BLaER1 treated with 17β-estradiol and CSF1 and Interleukin-3, amounts not matched to agents 10 nM and 100 nM (cell line): Measurements from ENCODE around the gene COL5A1.

Experiments used
- H3K27ac ChIP-seq, 11 experiments: shearing (Covaris generic); formaldehyde crosslinking; 2 replicates each; pipeline ENCODE4 v1.8.1; 2022
- H3K27me3 ChIP-seq, 11 experiments: shearing (Covaris generic); formaldehyde crosslinking; 2 replicates each; pipeline ENCODE4 v1.8.1; 2022
- H3K36me3 ChIP-seq, 11 experiments: shearing (Covaris generic); formaldehyde crosslinking; 2 replicates each; pipeline ENCODE4 v1.8.1; 2022
- H3K4me1 ChIP-seq, 10 experiments: shearing (Covaris generic); formaldehyde crosslinking; 2 replicates each; pipeline ENCODE4 v1.8.1; 2022
- H3K4me2 ChIP-seq, 11 experiments: shearing (Covaris generic); formaldehyde crosslinking; 2 replicates each; pipeline ENCODE4 v1.8.1; 2022
- H3K4me3 ChIP-seq, 10 experiments: shearing (Covaris generic); formaldehyde crosslinking; 2 replicates each; pipeline ENCODE4 v1.8.1; 2022
- H3K9ac ChIP-seq, 11 experiments: shearing (Covaris generic); formaldehyde crosslinking; 2 replicates each; pipeline ENCODE4 v1.8.1; 2022
- H3K9me3 ChIP-seq, 11 experiments: shearing (Covaris generic); formaldehyde crosslinking; replicated peaks in 1 of 11; 2 replicates each; pipeline ENCODE4 v1.8.1; 2022
- H4K20me1 ChIP-seq, 11 experiments: shearing (Covaris generic); formaldehyde crosslinking; 2 replicates each; pipeline ENCODE4 v1.8.1; 2022
- Cebpa-rat ChIP-seq, 11 experiments: shearing (Covaris generic); IDR thresholded peaks; 2 replicates each; pipeline ENCODE4 v1.8.1; 2022

The COL5A1 gene

GRCh38 chr9:134870746-134871662 lies 229.4 kb downstream of the COL5A1 start:
- no peaks in the 10 kb centered on the region for H3K36me3 ChIP-seq
- TF ChIP-seq Cebpa-rat (IDR thresholded peaks at IDR 0.05), result no peak
- H3K9me3 ChIP-seq, result peaks cover 10 to 38% (median 23%) of the 10 kb centered on the region in 11 experiments; a peak in 21 of 22 replicates
- no peak overlapping the region for H3K9ac ChIP-seq
- H3K4me1 ChIP-seq, result peaks cover 10 to 41% (median 25%) of the 10 kb centered on the region in 10 experiments
- no peaks in the 10 kb centered on the region for H4K20me1 ChIP-seq
- no peak overlapping the region for H3K4me3 ChIP-seq
- no peak overlapping the region for H3K27ac ChIP-seq
- H3K27me3 ChIP-seq, result peaks cover 0 to 21% (median 0%) of the 10 kb centered on the region in 11 experiments; a peak in 1 of 22 replicates
- peak overlapping the region in 6 of 11 experiments; percentile 4 to 32 (median 27); a peak in 4 of 22 replicates for H3K4me2 ChIP-seq

- no peak overlapping the region for H3K27ac ChIP-seq
- TF ChIP-seq Cebpa-rat (IDR thresholded peaks at IDR 0.05), result no peak
- H3K4me1 ChIP-seq, result peaks cover 10 to 41% (median 25%) of the 10 kb centered on the region in 10 experiments
- H3K27me3 ChIP-seq, result peaks cover 0 to 21% (median 0%) of the 10 kb centered on the region in 11 experiments; a peak in 1 of 22 replicates
- H3K4me2 ChIP-seq, result peak overlapping the region in 5 of 11 experiments; percentile 4 to 32 (median 26); a peak in 3 of 22 replicates
- H3K4me3 ChIP-seq, result no peak overlapping the region
- H3K36me3 ChIP-seq, result no peaks in the 10 kb centered on the region
- no peaks in the 10 kb centered on the region for H4K20me1 ChIP-seq
- peaks cover 10 to 38% (median 23%) of the 10 kb centered on the region in 11 experiments; a peak in 21 of 22 replicates for H3K9me3 ChIP-seq
- H3K9ac ChIP-seq, result no peak overlapping the region
Measured at GRCh38 chr9:134871697-134872340, 230.2 kb downstream of the COL5A1 start.

GRCh38 chr9:134872482-134873231 lies 231.1 kb downstream of the COL5A1 start:
- Histone ChIP-seq H3K4me2 (no peak overlapping the region), H3K9ac (no peak overlapping the region), H3K4me1 (peaks cover 10 to 41% (median 25%) of the 10 kb centered on the region in 10 experiments), H3K9me3 (peaks cover 10 to 38% (median 23%) of the 10 kb centered on the region in 11 experiments; a peak in 21 of 22 replicates), H3K27me3 (peaks cover 0 to 21% (median 0%) of the 10 kb centered on the region in 11 experiments; a peak in 1 of 22 replicates), H3K27ac (no peak overlapping the region), H3K36me3 (no peaks in the 10 kb centered on the region), H4K20me1 (no peaks in the 10 kb centered on the region), H3K4me3 (no peak overlapping the region)
- no peak for TF ChIP-seq Cebpa-rat (IDR thresholded peaks at IDR 0.05)

GRCh38 chr9:134875371-134875770 lies 233.8 kb downstream of the COL5A1 start:
- Histone ChIP-seq H3K4me2 (peak overlapping the region; percentile 20 to 80 (median 49)), H3K27me3 (peaks cover 0 to 9% (median 0%) of the 10 kb centered on the region in 11 experiments; a peak in 1 of 22 replicates), H3K36me3 (no peaks in the 10 kb centered on the region), H3K9me3 (peaks cover 10 to 38% (median 23%) of the 10 kb centered on the region in 11 experiments; a peak in 21 of 22 replicates), H3K9ac (no peak overlapping the region), H3K4me1 (peaks cover 8 to 22% (median 13%) of the 10 kb centered on the region in 10 experiments), H3K4me3 (no peak overlapping the region), H4K20me1 (no peaks in the 10 kb centered on the region), H3K27ac (no peak overlapping the region)
- no peak for TF ChIP-seq Cebpa-rat (IDR thresholded peaks at IDR 0.05)

- Histone ChIP-seq H3K27me3 (peaks cover 0 to 9% (median 0%) of the 10 kb centered on the region in 11 experiments; a peak in 1 of 22 replicates), H3K4me2 (no peak overlapping the region), H3K4me1 (peaks cover 7 to 13% (median 9%) of the 10 kb centered on the region in 10 experiments)
Measured at GRCh38 chr9:134877541-134877940, 235.9 kb downstream of the COL5A1 start.

GRCh38 chr9:134879664-134880483 lies 238.3 kb downstream of the COL5A1 start:
- no peak overlapping the region for H3K4me2 ChIP-seq
- H3K27me3 ChIP-seq, result peaks cover 0 to 9% (median 0%) of the 10 kb centered on the region in 11 experiments; a peak in 2 of 22 replicates

More at GRCh38 chr9:134877541-134877940, 235.9 kb downstream of the COL5A1 start:
- no peak overlapping the region for H3K4me3 ChIP-seq
- H3K27ac ChIP-seq, result no peak overlapping the region
- no peak overlapping the region for H3K9ac ChIP-seq
- no peaks in the 10 kb centered on the region for H3K36me3 ChIP-seq
- H3K9me3 ChIP-seq, result peaks cover 5 to 31% (median 16%) of the 10 kb centered on the region in 11 experiments; a peak in 20 of 22 replicates
- no peak for TF ChIP-seq Cebpa-rat (IDR thresholded peaks at IDR 0.05)
- H4K20me1 ChIP-seq, result no peaks in the 10 kb centered on the region

GRCh38 chr9:134880484-134881312 lies 239.1 kb downstream of the COL5A1 start, which contains the start of gene FCN2:
Gene FCN2 (plus strand): TSS chr9:134880810. CDS start chr9:134880822, 12 bp downstream.
- Histone ChIP-seq H3K9ac (no peak within 1 kb of the TSS), H3K4me2 (no peak within 1 kb of the TSS), H3K27ac (no peak within 1 kb of the TSS), H3K36me3 (no peaks in the 10 kb centered on the region), H3K4me3 (no peak within 1 kb of the TSS), H4K20me1 (no peaks in the 10 kb centered on the region), H3K27me3 (peaks cover 0 to 9% (median 0%) of the 10 kb centered on the region in 11 experiments; a peak in 2 of 22 replicates), H3K9me3 (peaks cover 0 to under 1% (median 0%) of the 10 kb centered on the region in 11 experiments; a peak in 1 of 22 replicates), H3K4me1 (peaks cover 0 to 5% (median under 1%) of the 10 kb centered on the region in 10 experiments; a peak in 13 of 20 replicates)
- TF ChIP-seq Cebpa-rat (IDR thresholded peaks at IDR 0.05), result no peak

More at GRCh38 chr9:134879664-134880483, 238.3 kb downstream of the COL5A1 start:
- H3K27ac ChIP-seq, result no peak overlapping the region
- peaks cover 0 to 9% (median 0%) of the 10 kb centered on the region in 11 experiments; a peak in 2 of 22 replicates for H3K9me3 ChIP-seq
- no peak overlapping the region for H3K4me3 ChIP-seq
- no peak for TF ChIP-seq Cebpa-rat (IDR thresholded peaks at IDR 0.05)
- no peak overlapping the region for H3K9ac ChIP-seq
- peaks cover 7 to 13% (median 9%) of the 10 kb centered on the region in 10 experiments for H3K4me1 ChIP-seq
- no peaks in the 10 kb centered on the region for H3K36me3 ChIP-seq
- no peaks in the 10 kb centered on the region for H4K20me1 ChIP-seq
